Measurements from ENCODE around the gene GINS1.

- TF ChIP-seq, protein P1, sequence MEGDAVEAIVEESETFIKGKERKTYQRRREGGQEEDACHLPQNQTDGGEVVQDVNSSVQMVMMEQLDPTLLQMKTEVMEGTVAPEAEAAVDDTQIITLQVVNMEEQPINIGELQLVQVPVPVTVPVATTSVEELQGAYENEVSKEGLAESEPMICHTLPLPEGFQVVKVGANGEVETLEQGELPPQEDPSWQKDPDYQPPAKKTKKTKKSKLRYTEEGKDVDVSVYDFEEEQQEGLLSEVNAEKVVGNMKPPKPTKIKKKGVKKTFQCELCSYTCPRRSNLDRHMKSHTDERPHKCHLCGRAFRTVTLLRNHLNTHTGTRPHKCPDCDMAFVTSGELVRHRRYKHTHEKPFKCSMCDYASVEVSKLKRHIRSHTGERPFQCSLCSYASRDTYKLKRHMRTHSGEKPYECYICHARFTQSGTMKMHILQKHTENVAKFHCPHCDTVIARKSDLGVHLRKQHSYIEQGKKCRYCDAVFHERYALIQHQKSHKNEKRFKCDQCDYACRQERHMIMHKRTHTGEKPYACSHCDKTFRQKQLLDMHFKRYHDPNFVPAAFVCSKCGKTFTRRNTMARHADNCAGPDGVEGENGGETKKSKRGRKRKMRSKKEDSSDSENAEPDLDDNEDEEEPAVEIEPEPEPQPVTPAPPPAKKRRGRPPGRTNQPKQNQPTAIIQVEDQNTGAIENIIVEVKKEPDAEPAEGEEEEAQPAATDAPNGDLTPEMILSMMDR (IDR thresholded peaks at IDR 0.05; ENCODE audit: low read depth, low read length, missing input control), result no peak
- TF ChIP-seq GABPA (IDR thresholded peaks at IDR 0.05 in 1 of 2, conservative IDR thresholded peaks at IDR 0.05 in 1 of 2), result no peak
- no peak for TF ChIP-seq TAF1 (conservative IDR thresholded peaks at IDR 0.05)
- TF ChIP-seq EGR1 (IDR thresholded peaks at IDR 0.05; ENCODE audit: low read depth in 2 of 2), result no peak
- TF ChIP-seq SP1 (IDR thresholded peaks at IDR 0.05), result no peak
- TF ChIP-seq FOXA1 (IDR thresholded peaks at IDR 0.05), result no peak
- no peak for TF ChIP-seq RAD21 (IDR thresholded peaks at IDR 0.05)
- TF ChIP-seq MAX (IDR thresholded peaks at IDR 0.05), result no peak
- no peak for TF ChIP-seq ATF3 (IDR thresholded peaks at IDR 0.05)
- no peak for TF ChIP-seq REST (IDR thresholded peaks at IDR 0.05)
Observed at GRCh38 chr20:25437153-25437581, 29.7 kb downstream of the GINS1 start.
